Measurements from ENCODE around the gene CHMP1A. TPM values are rescaled to one million over a fixed set of nuclear protein-coding genes. Genes with fewer than 3 reads are reported as not detected.

Gene CHMP1A
- total and polyA plus RNA-seq, 2 experiments from 2014 or later = 42.3 to 81.9 TPM

GRCh38 chr16:89596957-89597649 lies 60.4 kb downstream of the CHMP1A start:
- Histone ChIP-seq H3K79me2 (replicated peaks; ENCODE audit: insufficient read depth) (no peaks in the 10 kb centered on the region), H3K4me3 (no peak overlapping the region), H3K27ac (ENCODE audit: low read depth) (no peak overlapping the region), H3F3A (replicated peaks; ENCODE audit: low read depth) (no peaks in the 10 kb centered on the region), H4K20me1 (replicated peaks; ENCODE audit: insufficient read depth) (no peaks in the 10 kb centered on the region), H3K4me2 (no peak overlapping the region), H3K36me3 (ENCODE audit: insufficient read depth) (no peaks in the 10 kb centered on the region), H3K27me3 (ENCODE audit: insufficient read depth) (no peaks in the 10 kb centered on the region), H3K9me2 (ENCODE audit: insufficient read depth) (no peaks in the 10 kb centered on the region), H3K4me1 (ENCODE audit: insufficient read depth) (peaks cover 5% of the 10 kb centered on the region; the same call in 1 of the 2 replicates), H2AFZ (no peak overlapping the region)
- no peaks in the 10 kb centered on the region for H3K36me3 Mint-ChIP-seq (ENCODE audit: low read depth)
- peaks cover 4% of the 10 kb centered on the region for H3K4me1 Mint-ChIP-seq
- TF ChIP-seq STAT1 (IDR thresholded peaks at IDR 0.05; ENCODE audit: unreplicated experiment) (no peak), CREB1 (CRISPR knock-in tag; IDR thresholded peaks at IDR 0.05; ENCODE audit: low read depth) (no peak), ZNF331 (CRISPR knock-in tag; IDR thresholded peaks at IDR 0.05; ENCODE audit: low read depth) (no peak), ZNF114 (CRISPR knock-in tag; IDR thresholded peaks at IDR 0.05) (no peak), NANOG (IDR thresholded peaks at IDR 0.05; ENCODE audit: borderline replicate concordance) (no peak), JUNB (IDR thresholded peaks at IDR 0.05; ENCODE audit: unreplicated experiment) (no peak), CTCF (conservative IDR thresholded peaks at IDR 0.05; ENCODE audit: low read depth in 2 of 2) (no peak), EZH2 (IDR thresholded peaks at IDR 0.05; ENCODE audit: low read depth, unreplicated experiment) (no peak), POLR2AphosphoS5 (IDR thresholded peaks at IDR 0.05; ENCODE audit: low read depth) (no peak), EZH2phosphoT487 (IDR thresholded peaks at IDR 0.05; ENCODE audit: unreplicated experiment) (no peak), ZNF462 (CRISPR knock-in tag; IDR thresholded peaks at IDR 0.05) (no peak)
- TF ChIP-seq, protein P1, sequence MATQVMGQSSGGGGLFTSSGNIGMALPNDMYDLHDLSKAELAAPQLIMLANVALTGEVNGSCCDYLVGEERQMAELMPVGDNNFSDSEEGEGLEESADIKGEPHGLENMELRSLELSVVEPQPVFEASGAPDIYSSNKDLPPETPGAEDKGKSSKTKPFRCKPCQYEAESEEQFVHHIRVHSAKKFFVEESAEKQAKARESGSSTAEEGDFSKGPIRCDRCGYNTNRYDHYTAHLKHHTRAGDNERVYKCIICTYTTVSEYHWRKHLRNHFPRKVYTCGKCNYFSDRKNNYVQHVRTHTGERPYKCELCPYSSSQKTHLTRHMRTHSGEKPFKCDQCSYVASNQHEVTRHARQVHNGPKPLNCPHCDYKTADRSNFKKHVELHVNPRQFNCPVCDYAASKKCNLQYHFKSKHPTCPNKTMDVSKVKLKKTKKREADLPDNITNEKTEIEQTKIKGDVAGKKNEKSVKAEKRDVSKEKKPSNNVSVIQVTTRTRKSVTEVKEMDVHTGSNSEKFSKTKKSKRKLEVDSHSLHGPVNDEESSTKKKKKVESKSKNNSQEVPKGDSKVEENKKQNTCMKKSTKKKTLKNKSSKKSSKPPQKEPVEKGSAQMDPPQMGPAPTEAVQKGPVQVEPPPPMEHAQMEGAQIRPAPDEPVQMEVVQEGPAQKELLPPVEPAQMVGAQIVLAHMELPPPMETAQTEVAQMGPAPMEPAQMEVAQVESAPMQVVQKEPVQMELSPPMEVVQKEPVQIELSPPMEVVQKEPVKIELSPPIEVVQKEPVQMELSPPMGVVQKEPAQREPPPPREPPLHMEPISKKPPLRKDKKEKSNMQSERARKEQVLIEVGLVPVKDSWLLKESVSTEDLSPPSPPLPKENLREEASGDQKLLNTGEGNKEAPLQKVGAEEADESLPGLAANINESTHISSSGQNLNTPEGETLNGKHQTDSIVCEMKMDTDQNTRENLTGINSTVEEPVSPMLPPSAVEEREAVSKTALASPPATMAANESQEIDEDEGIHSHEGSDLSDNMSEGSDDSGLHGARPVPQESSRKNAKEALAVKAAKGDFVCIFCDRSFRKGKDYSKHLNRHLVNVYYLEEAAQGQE (IDR thresholded peaks at IDR 0.05; ENCODE audit: unreplicated experiment) = no peak
- TF ChIP-seq, protein P2, sequence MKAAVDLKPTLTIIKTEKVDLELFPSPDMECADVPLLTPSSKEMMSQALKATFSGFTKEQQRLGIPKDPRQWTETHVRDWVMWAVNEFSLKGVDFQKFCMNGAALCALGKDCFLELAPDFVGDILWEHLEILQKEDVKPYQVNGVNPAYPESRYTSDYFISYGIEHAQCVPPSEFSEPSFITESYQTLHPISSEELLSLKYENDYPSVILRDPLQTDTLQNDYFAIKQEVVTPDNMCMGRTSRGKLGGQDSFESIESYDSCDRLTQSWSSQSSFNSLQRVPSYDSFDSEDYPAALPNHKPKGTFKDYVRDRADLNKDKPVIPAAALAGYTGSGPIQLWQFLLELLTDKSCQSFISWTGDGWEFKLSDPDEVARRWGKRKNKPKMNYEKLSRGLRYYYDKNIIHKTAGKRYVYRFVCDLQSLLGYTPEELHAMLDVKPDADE (IDR thresholded peaks at IDR 0.05) = no peak
- H3K4me3 Mint-ChIP-seq = no peak overlapping the region
- peaks cover 11% of the 10 kb centered on the region for H3K27me3 Mint-ChIP-seq (ENCODE audit: insufficient read depth, low read depth, poor library complexity)
- no peaks in the 10 kb centered on the region for H3K9me3 Mint-ChIP-seq
- DNase-seq (ENCODE audit: low spot score) = no peak
- no peak overlapping the region for H3K27ac Mint-ChIP-seq
- no peak for ATAC-seq

Measured in GM23338 (cell line).